Measurements from ENCODE around the gene EBNA1BP2.
"Not testable (repeated sequence)": the region's sequence is repeated elsewhere in the genome, so short reads cannot be mapped to it uniquely, and the experiment has no call there.

EBNA1BP2 gene

GRCh38 chr1:43171312-43171875, 696 bp downstream of the EBNA1BP2 start:
- no peak for DNase-seq (ENCODE audit: low spot score)

DNA sequence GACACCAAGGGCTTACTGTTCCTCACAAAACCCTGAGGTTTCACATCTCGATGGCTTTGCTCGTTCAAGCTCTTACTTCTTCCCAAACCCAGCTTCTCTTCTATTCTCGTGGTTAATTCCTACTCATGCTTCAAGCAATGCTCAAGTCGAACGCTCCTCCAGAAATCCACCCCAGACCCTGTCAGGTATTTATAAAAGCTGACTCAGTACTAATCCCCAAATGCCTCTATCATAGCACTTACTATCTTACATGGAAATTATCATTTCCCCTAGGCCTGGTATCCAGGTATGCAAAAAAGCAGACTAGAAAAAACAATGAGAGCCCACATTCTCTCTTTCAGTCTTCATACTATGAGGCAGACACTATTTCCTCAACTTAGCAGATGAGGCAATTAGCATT, 6.3 kb downstream of the EBNA1BP2 start:
- DNase-seq (ENCODE audit: low spot score), result no peak

- no peak for DNase-seq (ENCODE audit: low spot score)
These were observed 6.9 kb downstream of the EBNA1BP2 start for GRCh38 chr1:43165162-43165561.

GRCh38 chr1:43156026-43156425, 16.1 kb downstream of the EBNA1BP2 start:
- no peak for DNase-seq (ENCODE audit: low spot score)

GRCh38 chr1:43153443-43153842, 18.6 kb downstream of the EBNA1BP2 start:
- no peak for DNase-seq (ENCODE audit: low spot score)

DNA sequence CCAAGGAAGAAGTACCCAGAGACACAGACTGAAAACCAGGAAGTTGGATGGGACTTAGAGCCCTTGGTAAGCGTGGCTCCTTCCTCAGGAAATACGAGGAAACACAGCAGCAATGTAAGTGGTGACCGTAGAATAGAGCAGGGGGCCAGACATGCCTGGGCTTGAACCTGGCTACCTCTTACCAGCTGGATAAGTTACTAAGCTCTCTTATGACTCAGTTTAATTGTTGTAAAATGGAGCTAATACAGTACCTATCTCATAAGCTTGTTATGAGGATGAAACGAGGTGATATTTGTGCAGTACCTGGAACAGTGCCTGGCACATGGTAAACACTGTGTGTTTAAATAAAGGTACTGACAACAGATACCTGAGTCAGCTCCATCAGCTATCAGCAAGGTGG, 19.2 kb downstream of the EBNA1BP2 start:
- no peak for DNase-seq (ENCODE audit: low spot score)

GRCh38 chr1:43149889-43150288, 22.2 kb downstream of the EBNA1BP2 start:
- DNase-seq (ENCODE audit: low spot score), result no peak

DNA sequence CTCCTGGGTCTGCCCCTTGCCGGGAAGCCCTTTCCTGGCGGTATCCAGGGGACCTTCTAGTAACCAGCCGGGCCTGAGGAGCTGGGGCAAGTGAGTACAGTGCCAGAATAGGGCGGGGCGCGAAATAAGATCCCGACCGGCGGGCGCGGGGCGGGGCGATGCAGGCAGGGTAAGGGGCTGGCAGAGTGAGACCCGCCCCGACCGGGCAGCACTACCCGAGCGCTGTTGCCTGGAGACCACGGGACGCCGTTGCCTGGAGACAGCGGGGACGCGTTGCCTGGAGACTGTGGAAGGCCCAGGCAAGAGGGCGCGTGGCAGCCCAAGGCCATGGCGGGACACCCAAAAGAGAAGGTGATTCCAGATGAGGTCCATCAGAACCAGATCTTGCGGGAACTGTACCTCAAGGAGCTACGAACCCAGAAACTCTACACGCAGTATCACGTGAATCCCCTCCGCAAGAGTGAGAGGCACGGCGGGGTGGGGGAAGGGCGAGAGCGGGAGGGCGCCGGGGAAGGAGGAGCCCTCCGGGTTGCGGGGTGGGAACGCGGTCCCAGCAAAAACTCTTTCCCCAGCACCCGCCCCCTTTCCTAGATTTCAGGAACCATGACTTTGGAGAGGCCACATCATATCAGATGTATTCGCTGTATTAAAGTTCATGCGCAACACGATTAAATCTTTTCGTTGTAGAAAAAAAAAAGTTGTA, 24.3 kb downstream of the EBNA1BP2 start:
- DNase-seq (ENCODE audit: low spot score), result peak; percentile 68

DNA sequence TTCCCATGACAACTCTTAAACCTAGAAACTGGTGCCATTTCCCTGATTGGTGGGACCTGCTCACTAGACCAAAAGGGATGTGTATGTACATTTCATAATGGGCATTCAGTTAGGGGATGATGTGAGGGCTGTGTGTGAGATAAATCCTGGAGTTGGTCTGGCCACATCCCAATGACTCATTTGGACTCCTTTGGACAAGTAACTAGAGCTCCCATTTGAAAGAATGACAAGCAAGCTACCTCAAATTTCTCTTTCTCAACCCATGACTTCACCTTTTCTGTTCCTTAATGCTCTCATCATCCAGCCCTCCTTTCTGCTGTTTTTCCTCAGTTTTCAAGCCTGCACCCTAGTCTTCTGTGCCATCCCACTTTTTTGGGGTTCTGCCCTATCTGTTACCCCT, 27.9 kb downstream of the EBNA1BP2 start:
- DNase-seq (ENCODE audit: low spot score), result no peak

- no peak for DNase-seq (ENCODE audit: low spot score)
These were observed 28.6 kb downstream of the EBNA1BP2 start for GRCh38 chr1:43143441-43143888.

DNA sequence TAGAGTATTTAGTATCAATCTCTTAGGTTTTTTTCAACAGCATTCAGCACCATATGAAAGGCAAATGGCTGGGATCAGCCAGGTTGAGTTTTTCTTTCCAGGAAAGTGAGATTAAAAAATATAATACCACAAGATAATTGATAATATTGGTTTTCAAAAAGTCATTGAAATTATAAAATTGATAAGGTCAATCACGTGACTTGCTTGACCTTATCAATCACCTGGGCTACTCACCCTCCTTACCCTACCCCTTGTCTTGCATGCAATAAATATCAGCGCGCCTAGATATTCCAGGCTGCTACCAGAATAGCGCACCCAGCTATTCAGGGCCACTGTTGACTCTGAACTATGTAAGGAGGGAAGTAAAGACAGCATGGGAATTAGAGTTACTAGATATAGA, 31.5 kb downstream of the EBNA1BP2 start:
- DNase-seq (ENCODE audit: low spot score), result no peak

DNA sequence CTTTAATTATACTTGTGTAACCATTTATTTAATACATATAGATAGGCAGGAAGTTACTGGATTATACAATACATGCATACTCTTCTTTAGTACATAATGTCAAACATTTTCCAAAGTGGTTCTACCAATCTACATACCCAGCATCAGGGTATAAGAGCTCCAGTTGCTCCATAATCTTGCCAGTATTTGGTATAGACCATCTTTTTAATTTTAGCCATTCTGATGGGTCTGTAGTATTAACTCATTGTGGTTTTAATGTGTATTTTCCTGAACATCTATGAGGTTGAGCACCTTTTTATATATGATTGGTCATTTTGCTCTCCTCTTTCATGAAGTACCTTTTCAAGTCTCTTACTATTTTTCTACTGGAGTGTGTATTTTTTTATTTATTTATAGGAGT, 32.1 kb downstream of the EBNA1BP2 start:
- DNase-seq (ENCODE audit: low spot score), result no peak

GRCh38 chr1:43139295-43139694, 32.8 kb downstream of the EBNA1BP2 start:
- not testable (repeated sequence) for DNase-seq (ENCODE audit: low spot score)

DNA sequence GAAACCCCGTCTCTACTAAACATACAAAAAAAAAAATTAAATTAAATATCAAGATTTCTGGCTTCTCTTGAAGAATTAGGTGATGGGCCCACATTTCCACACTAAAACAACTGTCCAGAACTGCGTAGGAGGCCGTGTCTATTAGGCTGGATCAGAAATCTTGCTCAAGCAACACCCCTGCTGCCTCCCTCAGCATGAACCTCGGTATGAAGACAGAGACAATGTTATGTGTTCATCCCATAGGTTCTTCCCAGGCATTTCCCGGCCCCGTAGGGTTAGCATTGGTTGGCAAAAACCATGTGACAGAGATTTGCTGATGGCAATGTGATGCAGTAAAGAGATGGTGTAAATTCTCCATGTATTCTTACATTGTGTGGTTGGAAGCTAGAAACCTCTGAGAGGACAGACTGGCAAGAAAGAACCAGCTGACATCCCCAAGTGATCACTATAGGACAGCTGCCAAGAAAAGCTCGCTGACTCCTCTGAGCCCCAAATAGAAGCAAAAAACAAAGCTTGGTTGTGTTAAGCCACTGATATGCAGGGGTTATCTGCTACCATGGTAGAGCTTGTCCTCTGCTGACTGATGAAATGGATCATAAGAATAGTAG, 34.5 kb downstream of the EBNA1BP2 start:
- DNase-seq (ENCODE audit: low spot score), result no peak

GRCh38 chr1:43135857-43136781, 36.0 kb downstream of the EBNA1BP2 start:
- DNase-seq (ENCODE audit: low spot score), result no peak

GRCh38 chr1:43134640-43135039, 37.5 kb downstream of the EBNA1BP2 start:
- no peak for DNase-seq (ENCODE audit: low spot score)

DNA sequence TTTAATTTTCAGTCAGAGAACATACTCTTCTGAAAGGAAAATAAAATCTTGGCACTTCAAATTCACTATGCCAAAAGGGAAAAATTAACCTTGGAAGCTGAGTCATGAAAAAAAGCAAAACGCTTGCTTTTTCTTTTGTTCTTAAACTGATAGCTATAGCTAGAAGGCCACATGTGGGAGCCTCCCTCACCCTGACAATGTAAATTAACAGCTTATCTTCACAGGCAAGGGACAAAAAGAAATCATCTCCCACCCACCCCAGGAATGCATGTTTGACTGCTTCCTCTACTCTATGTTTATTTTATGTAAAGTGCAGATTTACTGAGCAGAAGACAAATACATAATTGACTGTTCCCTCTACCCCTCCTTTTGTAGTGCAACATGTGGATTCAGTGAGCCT, 38.0 kb downstream of the EBNA1BP2 start:
- DNase-seq (ENCODE audit: low spot score), result no peak

GRCh38 chr1:43129426-43129825, 42.7 kb downstream of the EBNA1BP2 start:
- no peak for DNase-seq (ENCODE audit: low spot score)

DNA sequence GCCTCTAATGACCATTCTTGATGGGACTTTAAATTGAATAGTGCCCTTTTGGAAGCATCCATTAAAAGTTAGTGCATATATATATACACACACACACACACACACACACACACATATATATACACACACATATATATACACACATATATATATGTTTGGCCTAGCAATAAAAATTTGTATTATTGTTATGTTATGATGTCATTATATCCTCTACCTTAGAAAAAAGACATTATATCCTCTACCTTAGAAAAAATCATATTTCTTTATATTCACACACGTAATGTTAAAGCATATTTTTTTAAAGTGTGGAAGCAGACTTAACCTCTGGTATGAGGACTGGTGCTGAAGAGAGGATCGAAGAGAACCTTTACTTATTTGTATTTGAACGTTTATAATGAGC, 43.3 kb downstream of the EBNA1BP2 start:
- no peak for DNase-seq (ENCODE audit: low spot score)

- no peak for DNase-seq (ENCODE audit: low spot score)
These were observed 49.1 kb downstream of the EBNA1BP2 start for GRCh38 chr1:43123031-43123430.

DNA sequence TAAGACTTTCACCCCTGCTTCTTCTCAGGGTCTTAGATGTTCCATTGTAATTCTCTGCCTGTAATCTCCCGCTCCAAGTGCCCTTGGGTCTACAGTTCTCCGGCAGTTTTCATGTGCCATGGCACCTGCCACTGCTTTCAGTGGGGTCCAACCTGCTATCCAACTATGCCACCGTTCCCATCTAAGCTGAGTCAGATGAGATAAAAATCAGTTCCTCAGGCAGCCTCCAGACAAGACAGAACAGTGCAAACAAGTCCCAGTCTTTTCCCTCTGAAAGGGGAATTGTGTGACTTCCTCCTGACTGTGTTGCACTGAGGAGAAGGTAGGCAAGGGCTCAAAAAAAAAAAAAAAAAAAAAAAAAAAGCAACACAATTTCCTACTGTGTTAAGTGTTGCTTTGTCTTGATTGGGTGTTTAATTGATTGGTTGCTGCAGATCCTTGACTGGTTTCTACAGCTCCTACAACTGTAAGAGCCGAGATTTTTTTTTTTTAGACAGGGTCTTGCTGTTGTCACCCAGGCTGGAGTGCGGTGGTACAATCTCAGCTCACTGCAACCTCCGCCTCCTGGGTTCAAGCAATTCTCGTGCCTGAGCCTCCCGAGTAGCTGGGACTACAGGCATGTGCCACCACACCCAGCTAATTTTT, 50.7 kb downstream of the EBNA1BP2 start:
- DNase-seq (ENCODE audit: low spot score), result no peak
